ENCODE measurements around the gene SIK3.

SIK3 gene

GRCh38 chr11:117039900-117040299 lies 58.3 kb downstream of the SIK3 start:
- TF ChIP-seq GABPA (IDR thresholded peaks at IDR 0.05; ENCODE audit: low read depth) (no peak), CTCF (IDR thresholded peaks at IDR 0.05; ENCODE audit: insufficient read depth, low read length) (no peak), REST (IDR thresholded peaks at IDR 0.05; ENCODE audit: insufficient replicate concordance, low read depth) (no peak), POLR2AphosphoS5 (IDR thresholded peaks at IDR 0.05; ENCODE audit: low read depth) (no peak), SPI1 (IDR thresholded peaks at IDR 0.05; ENCODE audit: borderline replicate concordance, low read depth) (no peak)
- no peaks in the 10 kb centered on the region for H3K27me3 ChIP-seq (ENCODE audit: insufficient read depth, poor library complexity, severe bottlenecking)
- no peak for DNase-seq (ENCODE audit: low read depth in 1 of 2, low spot score in 1 of 2)
- H3K27ac ChIP-seq (replicated peaks): no peak overlapping the region
- H3K4me3 ChIP-seq (replicated peaks; ENCODE audit: insufficient read depth, low read length): no peak overlapping the region

GRCh38 chr11:117039270-117039669 lies 59.0 kb downstream of the SIK3 start:
- H3K4me3 ChIP-seq (replicated peaks; ENCODE audit: insufficient read depth, low read length): no peak overlapping the region
- TF ChIP-seq CTCF (IDR thresholded peaks at IDR 0.05; ENCODE audit: insufficient read depth, low read length) (no peak), SPI1 (IDR thresholded peaks at IDR 0.05; ENCODE audit: borderline replicate concordance, low read depth) (no peak), POLR2AphosphoS5 (IDR thresholded peaks at IDR 0.05; ENCODE audit: low read depth) (no peak), GABPA (IDR thresholded peaks at IDR 0.05; ENCODE audit: low read depth) (no peak), REST (IDR thresholded peaks at IDR 0.05; ENCODE audit: insufficient replicate concordance, low read depth) (no peak)
- H3K27me3 ChIP-seq (ENCODE audit: insufficient read depth, poor library complexity, severe bottlenecking): no peaks in the 10 kb centered on the region
- DNase-seq (ENCODE audit: low read depth in 1 of 2, low spot score in 1 of 2): no peak
- no peak overlapping the region for H3K27ac ChIP-seq (replicated peaks)

GRCh38 chr11:117037975-117038350 lies 60.3 kb downstream of the SIK3 start:
- H3K27me3 ChIP-seq (ENCODE audit: insufficient read depth, poor library complexity, severe bottlenecking): no peaks in the 10 kb centered on the region
- no peak for DNase-seq (ENCODE audit: low read depth in 1 of 2, low spot score in 1 of 2)
- H3K27ac ChIP-seq (replicated peaks): no peak overlapping the region
- H3K4me3 ChIP-seq (replicated peaks; ENCODE audit: insufficient read depth, low read length): no peak overlapping the region
- TF ChIP-seq REST (IDR thresholded peaks at IDR 0.05; ENCODE audit: insufficient replicate concordance, low read depth) (no peak), GABPA (IDR thresholded peaks at IDR 0.05; ENCODE audit: low read depth) (no peak), POLR2AphosphoS5 (IDR thresholded peaks at IDR 0.05; ENCODE audit: low read depth) (no peak)

Data from HL-60 (cell line).